Measurements from ENCODE around the gene PDPN.

The PDPN gene

GRCh38 chr1:13582713-13583443 is 754 bp upstream of the PDPN start:
- no peaks in the 10 kb centered on the region for H3K9me3 ChIP-seq (ENCODE audit: control insufficient read depth, low read length)
- H3K4me1 ChIP-seq (ENCODE audit: control insufficient read depth, insufficient read depth, low read length): no peaks in the 10 kb centered on the region
- peaks cover 36% of the 10 kb centered on the region for H3K27me3 ChIP-seq (ENCODE audit: control insufficient read depth, insufficient read depth, low read length)
- no peaks in the 10 kb centered on the region for H3K36me3 ChIP-seq (ENCODE audit: control insufficient read depth, insufficient read depth, low read length)
- H3K9ac ChIP-seq (ENCODE audit: low read length): no peak overlapping the region
- H3K4me3 ChIP-seq (ENCODE audit: low read length): no peak overlapping the region

DNA sequence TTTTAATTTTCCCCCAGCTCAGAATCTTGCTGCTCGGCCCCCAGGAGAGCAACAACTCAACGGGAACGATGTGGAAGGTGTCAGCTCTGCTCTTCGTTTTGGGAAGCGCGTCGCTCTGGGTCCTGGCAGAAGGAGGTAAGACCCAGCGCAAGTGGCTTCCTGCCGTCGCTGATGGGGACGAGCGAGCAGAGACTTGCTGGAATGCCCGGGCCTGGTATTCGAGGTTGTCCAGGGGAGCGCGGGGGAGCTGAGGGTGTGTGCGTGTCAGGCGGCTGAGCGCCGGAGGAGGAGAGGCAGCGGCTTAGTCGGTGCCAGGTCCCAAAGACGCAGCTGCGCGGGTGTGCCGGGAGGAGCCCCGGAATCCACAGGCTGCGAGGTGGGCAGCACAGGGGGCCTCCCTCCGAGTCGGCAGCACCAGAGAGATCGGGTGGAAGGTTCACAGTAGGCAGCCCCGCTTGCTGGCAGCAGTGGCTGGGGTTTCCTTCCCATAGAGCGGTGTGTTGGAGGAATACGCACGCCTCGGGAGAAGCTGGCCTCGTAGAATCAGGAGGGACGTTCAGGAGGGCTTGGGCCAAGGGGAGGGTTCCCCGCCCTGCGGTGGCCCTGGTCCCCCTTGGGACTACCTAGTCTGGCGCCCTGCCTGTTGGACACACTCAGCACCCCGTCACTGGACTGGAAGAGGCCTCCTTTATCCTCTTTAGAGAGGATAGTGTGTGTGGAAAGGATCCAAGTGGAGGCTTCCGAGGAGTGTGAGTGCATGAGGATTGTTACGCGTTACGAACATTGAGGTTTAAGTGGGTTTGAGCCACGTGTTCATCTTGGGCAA is 547 bp downstream of the PDPN start:
- H3K27me3 ChIP-seq (ENCODE audit: control insufficient read depth, insufficient read depth, low read length): peaks cover 36% of the 10 kb centered on the region
- H3K9ac ChIP-seq (ENCODE audit: low read length): peak overlapping the region; percentile 61
- H3K9me3 ChIP-seq (ENCODE audit: control insufficient read depth, low read length): no peaks in the 10 kb centered on the region
- no peak overlapping the region for H3K4me3 ChIP-seq (ENCODE audit: low read length)
- H3K36me3 ChIP-seq (ENCODE audit: control insufficient read depth, insufficient read depth, low read length): no peaks in the 10 kb centered on the region
- no peaks in the 10 kb centered on the region for H3K4me1 ChIP-seq (ENCODE audit: control insufficient read depth, insufficient read depth, low read length)

DNA sequence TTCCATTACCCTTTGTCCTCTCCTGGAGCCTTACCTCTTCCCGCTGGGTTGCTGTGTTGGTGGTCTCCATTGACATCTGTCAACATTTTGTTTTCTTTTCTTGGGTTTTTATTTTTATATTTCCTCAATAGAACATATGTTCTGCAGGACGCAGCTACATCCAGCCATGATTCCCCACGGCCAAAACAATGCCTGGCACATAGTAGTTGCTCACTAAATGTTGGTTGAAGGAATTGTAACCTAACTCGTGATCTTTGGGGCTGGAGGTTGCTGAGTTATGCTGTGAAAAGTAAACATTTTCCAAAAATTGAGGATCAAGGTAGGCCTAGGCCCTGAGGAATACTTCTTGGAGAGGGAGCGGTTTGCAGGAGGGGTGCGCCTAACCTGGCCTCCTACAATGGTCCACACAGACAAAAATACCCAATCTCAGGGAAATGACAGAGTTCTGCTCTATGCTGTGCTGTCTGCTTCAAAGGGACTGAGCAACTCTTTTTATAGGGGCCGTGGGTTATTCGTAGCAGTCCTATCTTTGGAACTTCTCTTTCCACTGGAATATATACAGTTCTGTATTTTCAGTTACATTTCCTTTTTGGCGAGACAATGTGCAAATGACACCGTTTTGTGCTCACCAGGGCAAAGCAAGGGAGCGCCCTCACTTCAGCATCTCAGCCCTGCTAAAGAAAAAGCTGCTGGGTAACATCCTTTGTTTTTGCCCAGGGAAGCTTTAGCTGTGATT is 1.4 kb downstream of the PDPN start:
- Histone ChIP-seq H3K4me3 (ENCODE audit: low read length) (no peak overlapping the region), H3K27me3 (ENCODE audit: control insufficient read depth, insufficient read depth, low read length) (peaks cover 36% of the 10 kb centered on the region), H3K9me3 (ENCODE audit: control insufficient read depth, low read length) (no peaks in the 10 kb centered on the region), H3K9ac (ENCODE audit: low read length) (peak overlapping the region; percentile 61), H3K36me3 (ENCODE audit: control insufficient read depth, insufficient read depth, low read length) (no peaks in the 10 kb centered on the region), H3K4me1 (ENCODE audit: control insufficient read depth, insufficient read depth, low read length) (no peaks in the 10 kb centered on the region)

DNA sequence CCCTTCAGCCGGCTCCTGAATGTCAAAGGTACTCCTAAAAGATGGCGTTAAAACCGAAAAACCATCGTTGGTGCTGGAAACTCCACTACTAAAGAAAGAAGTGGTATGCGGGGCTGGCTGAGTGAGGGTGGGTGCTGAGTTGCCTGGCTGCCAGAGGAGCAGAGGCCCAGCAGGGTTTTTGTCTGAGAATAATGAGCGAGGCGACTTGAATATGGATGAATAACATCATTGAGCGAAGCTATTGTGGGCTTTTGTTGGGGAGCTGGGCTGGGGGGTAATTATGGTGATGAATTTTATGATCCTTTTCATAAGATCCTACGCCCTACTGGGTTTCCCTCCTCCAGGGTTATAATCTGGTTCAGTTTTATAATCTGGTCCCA is 2.0 kb downstream of the PDPN start:
- no peak overlapping the region for H3K4me3 ChIP-seq (ENCODE audit: low read length)
- H3K27me3 ChIP-seq (ENCODE audit: control insufficient read depth, insufficient read depth, low read length): peaks cover 36% of the 10 kb centered on the region
- H3K36me3 ChIP-seq (ENCODE audit: control insufficient read depth, insufficient read depth, low read length): no peaks in the 10 kb centered on the region
- H3K9ac ChIP-seq (ENCODE audit: low read length): peak overlapping the region; percentile 22
- no peaks in the 10 kb centered on the region for H3K9me3 ChIP-seq (ENCODE audit: control insufficient read depth, low read length)
- no peaks in the 10 kb centered on the region for H3K4me1 ChIP-seq (ENCODE audit: control insufficient read depth, insufficient read depth, low read length)

DNA sequence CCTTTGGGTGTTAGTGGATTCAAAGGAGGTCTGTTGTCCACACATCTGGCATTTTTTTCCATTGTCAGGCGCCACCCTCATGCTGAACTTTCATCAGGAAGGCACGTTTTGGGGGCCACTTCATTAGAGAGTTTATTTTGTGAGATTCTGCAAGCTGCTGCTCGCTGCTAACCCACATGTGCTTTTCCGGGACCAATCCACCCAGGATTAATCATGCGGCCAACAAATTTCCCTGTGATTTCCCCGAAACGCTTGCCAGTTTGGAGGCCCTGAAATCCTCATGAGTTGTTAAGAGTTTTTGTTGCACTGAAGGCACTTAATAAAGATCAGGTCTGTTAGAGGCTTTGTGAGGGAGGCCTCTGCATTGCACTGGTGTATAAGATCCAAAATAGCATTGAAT is 2.4 kb downstream of the PDPN start:
- H3K9me3 ChIP-seq (ENCODE audit: control insufficient read depth, low read length): no peaks in the 10 kb centered on the region
- peaks cover 36% of the 10 kb centered on the region for H3K27me3 ChIP-seq (ENCODE audit: control insufficient read depth, insufficient read depth, low read length)
- no peak overlapping the region for H3K9ac ChIP-seq (ENCODE audit: low read length)
- H3K36me3 ChIP-seq (ENCODE audit: control insufficient read depth, insufficient read depth, low read length): no peaks in the 10 kb centered on the region
- no peaks in the 10 kb centered on the region for H3K4me1 ChIP-seq (ENCODE audit: control insufficient read depth, insufficient read depth, low read length)
- no peak overlapping the region for H3K4me3 ChIP-seq (ENCODE audit: low read length)

- H3K4me1 ChIP-seq (ENCODE audit: control insufficient read depth, insufficient read depth, low read length): no peaks in the 10 kb centered on the region
- H3K9ac ChIP-seq (ENCODE audit: low read length): no peak overlapping the region
- no peak overlapping the region for H3K4me3 ChIP-seq (ENCODE audit: low read length)
- no peaks in the 10 kb centered on the region for H3K9me3 ChIP-seq (ENCODE audit: control insufficient read depth, low read length)
- H3K36me3 ChIP-seq (ENCODE audit: control insufficient read depth, insufficient read depth, low read length): no peaks in the 10 kb centered on the region
- H3K27me3 ChIP-seq (ENCODE audit: control insufficient read depth, insufficient read depth, low read length): peaks cover 25% of the 10 kb centered on the region
These were observed 3.8 kb downstream of the PDPN start for GRCh38 chr1:13587256-13588030.

DNA sequence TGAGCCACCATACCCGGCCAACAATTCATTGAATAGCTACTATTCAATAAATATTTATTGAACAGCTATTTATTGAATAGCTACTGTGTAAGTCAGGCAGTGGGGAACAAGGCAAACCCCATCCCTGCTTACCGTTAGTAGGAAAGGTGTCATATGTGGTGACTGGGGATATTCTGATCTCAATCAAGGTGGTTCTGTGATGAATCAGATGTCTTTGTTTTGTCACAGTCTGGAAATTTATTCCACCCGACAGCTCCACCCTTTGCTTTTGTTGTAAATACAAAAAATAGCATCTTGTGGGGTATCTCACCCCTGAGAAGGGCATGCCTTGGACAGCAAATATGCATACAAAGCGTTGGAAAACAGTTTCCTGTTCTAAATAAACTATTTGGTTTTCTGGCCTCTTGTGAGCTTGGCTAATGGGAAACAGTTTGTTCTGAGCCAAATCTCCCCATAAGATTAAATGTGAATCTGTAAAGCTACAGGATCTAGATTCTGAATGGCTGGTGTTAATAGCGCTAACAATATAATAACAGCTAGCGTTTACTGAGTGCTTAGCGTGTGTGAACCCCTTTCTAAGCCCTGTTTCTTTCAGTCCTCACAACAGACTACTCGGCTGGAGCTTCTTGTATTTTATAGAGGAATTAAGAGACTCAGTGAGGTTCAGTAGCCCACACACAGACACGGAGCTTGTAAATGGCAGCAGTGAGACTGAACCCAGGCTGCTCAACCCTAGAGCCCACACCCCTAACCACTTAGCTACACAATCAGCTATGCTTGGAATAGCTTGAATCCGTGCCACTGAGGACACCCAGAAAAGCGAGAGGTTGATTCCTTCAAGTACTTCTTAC is 5.5 kb downstream of the PDPN start:
- Histone ChIP-seq H3K9ac (ENCODE audit: low read length) (no peak overlapping the region), H3K27me3 (ENCODE audit: control insufficient read depth, insufficient read depth, low read length) (peaks cover 10% of the 10 kb centered on the region), H3K36me3 (ENCODE audit: control insufficient read depth, insufficient read depth, low read length) (no peaks in the 10 kb centered on the region), H3K4me3 (ENCODE audit: low read length) (no peak overlapping the region), H3K9me3 (ENCODE audit: control insufficient read depth, low read length) (no peaks in the 10 kb centered on the region), H3K4me1 (ENCODE audit: control insufficient read depth, insufficient read depth, low read length) (no peaks in the 10 kb centered on the region)

DNA sequence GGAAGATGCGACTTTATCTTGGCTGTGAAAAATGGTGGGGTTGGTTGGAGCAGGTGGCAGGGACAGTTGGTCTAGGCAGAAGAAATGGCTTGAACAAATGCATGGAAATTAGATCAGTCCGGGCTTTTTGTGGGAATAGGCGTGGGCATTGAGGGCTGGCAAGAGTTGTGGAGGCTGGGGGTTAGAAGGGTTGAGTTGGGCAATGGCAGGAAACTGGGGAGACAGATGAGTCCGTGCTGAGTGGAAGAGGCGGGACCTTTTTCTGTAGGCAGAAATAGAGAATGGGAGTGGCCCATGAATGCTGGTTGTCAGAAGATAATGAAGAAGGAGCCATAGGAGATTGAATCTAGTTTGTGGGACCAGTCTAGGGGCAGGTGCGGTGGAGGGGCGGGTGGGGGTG is 6.9 kb downstream of the PDPN start:
- no peak overlapping the region for H3K4me3 ChIP-seq (ENCODE audit: low read length)
- H3K9me3 ChIP-seq (ENCODE audit: control insufficient read depth, low read length): no peaks in the 10 kb centered on the region
- H3K9ac ChIP-seq (ENCODE audit: low read length): no peak overlapping the region
- no peaks in the 10 kb centered on the region for H3K4me1 ChIP-seq (ENCODE audit: control insufficient read depth, insufficient read depth, low read length)
- no peaks in the 10 kb centered on the region for H3K36me3 ChIP-seq (ENCODE audit: control insufficient read depth, insufficient read depth, low read length)
- no peaks in the 10 kb centered on the region for H3K27me3 ChIP-seq (ENCODE audit: control insufficient read depth, insufficient read depth, low read length)

DNA sequence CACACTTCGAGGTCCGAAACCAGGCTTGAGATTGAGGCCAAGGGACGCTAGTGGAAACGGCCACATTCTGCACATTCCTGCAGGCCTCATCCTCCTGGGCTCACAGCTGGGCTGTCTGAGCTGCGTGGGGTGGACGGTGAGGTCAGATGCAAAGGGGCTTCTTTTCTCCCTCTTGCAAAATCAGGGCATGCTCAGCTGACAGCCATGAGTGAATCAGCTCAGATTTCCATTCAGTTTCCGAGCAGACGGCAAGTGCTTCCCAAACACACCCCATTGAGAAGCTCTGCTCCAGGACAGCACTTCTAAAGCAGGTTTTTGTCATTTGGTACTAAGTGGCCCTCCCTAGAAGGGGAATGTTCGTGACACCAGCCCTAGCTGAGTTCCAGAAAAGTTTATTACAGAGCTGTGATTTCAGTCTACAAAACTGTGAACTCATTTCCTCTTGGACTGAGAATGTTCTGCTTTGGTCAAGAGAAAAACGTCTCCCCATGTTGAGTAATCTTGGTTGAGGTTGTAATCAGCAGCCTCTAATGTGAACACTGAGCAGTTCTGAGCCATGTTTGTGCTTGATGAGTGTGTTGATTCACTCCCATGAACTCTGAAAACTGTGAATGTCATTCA is 10.0 kb downstream of the PDPN start:
- no peaks in the 10 kb centered on the region for H3K27me3 ChIP-seq (ENCODE audit: control insufficient read depth, insufficient read depth, low read length)
- H3K36me3 ChIP-seq (ENCODE audit: control insufficient read depth, insufficient read depth, low read length): no peaks in the 10 kb centered on the region
- no peaks in the 10 kb centered on the region for H3K9me3 ChIP-seq (ENCODE audit: control insufficient read depth, low read length)
- H3K9ac ChIP-seq (ENCODE audit: low read length): no peak overlapping the region
- no peak overlapping the region for H3K4me3 ChIP-seq (ENCODE audit: low read length)
- no peaks in the 10 kb centered on the region for H3K4me1 ChIP-seq (ENCODE audit: control insufficient read depth, insufficient read depth, low read length)

DNA sequence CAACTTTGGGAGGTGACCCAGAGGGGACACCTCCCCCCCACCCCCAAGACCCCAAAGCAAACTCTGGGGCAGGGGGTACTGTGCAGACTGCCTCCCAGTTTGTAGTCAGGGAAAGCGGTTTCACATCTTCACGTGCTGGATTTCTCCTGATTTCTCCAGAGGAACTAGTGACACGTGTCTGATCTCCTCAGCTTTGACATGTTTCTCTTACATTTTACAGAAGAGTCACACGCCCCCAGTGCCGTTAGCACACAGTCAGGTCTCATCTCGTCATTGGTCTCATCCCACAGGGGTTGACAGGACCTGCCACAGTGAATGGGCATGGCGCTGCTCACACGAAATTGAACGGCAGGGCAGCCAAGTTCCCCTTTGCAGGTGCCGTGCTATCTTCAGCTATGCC is 11.8 kb downstream of the PDPN start:
- H3K27me3 ChIP-seq (ENCODE audit: control insufficient read depth, insufficient read depth, low read length): no peaks in the 10 kb centered on the region
- no peaks in the 10 kb centered on the region for H3K9me3 ChIP-seq (ENCODE audit: control insufficient read depth, low read length)
- H3K36me3 ChIP-seq (ENCODE audit: control insufficient read depth, insufficient read depth, low read length): no peaks in the 10 kb centered on the region
- no peak overlapping the region for H3K9ac ChIP-seq (ENCODE audit: low read length)
- no peak overlapping the region for H3K4me3 ChIP-seq (ENCODE audit: low read length)
- no peaks in the 10 kb centered on the region for H3K4me1 ChIP-seq (ENCODE audit: control insufficient read depth, insufficient read depth, low read length)

GRCh38 chr1:13597166-13597565 is 13.5 kb downstream of the PDPN start:
- no peaks in the 10 kb centered on the region for H3K4me1 ChIP-seq (ENCODE audit: control insufficient read depth, insufficient read depth, low read length)
- no peaks in the 10 kb centered on the region for H3K27me3 ChIP-seq (ENCODE audit: control insufficient read depth, insufficient read depth, low read length)
- no peaks in the 10 kb centered on the region for H3K36me3 ChIP-seq (ENCODE audit: control insufficient read depth, insufficient read depth, low read length)
- no peak overlapping the region for H3K4me3 ChIP-seq (ENCODE audit: low read length)
- H3K9me3 ChIP-seq (ENCODE audit: control insufficient read depth, low read length): no peaks in the 10 kb centered on the region
- H3K9ac ChIP-seq (ENCODE audit: low read length): no peak overlapping the region
